SK-N-SH (cell line): ENCODE results near the gene NPDC1. TPM values are rescaled to one million over a fixed set of nuclear protein-coding genes. Genes with fewer than 3 reads are reported as not detected.
"Not testable (repeated sequence)": the region's sequence is repeated elsewhere in the genome, so short reads cannot be mapped to it uniquely, and the experiment has no call there.

Experiments used
- CTCF ChIA-PET: fragments of 300-600, 350-600 bp; formaldehyde crosslinking; extraction: SDS; loops from one replicate; lab custom pipeline; 2021; lab: Yijun Ruan, JAX
- POLR2A ChIA-PET: fragments of 350-600 bp; sonication (Branson Sonifier 250); formaldehyde crosslinking; extraction: SDS; loops from one replicate; lab custom pipeline; 2020; ENCODE audit warnings: antibody characterized with exemption, inconsistent platforms; lab: Yijun Ruan, JAX
- DNase-seq: peaks from one replicate; pipeline ENCODE4 v3.0.0; 2012
- H2AFZ ChIP-seq: fragments of 200-600 bp; sonication (generic); 2 replicates; pipeline ENCODE4 v1.8.1; 2016; ENCODE audit warnings: antibody characterized with exemption, mild to moderate bottlenecking, low read depth
- H3F3A ChIP-seq: fragments of 200-600 bp; sonication (generic); replicated peaks from 2 replicates; pipeline ENCODE3; 2016; ENCODE audit warnings: antibody characterized with exemption, mild to moderate bottlenecking; ENCODE audit not compliant: insufficient read depth
- H3K27ac ChIP-seq, 2 experiments: fragments of 200-500 bp in 1 of 2; fragments of 200-600 bp in 1 of 2; sonication (Bioruptor generic) in 1 of 2; sonication (generic), shearing (Covaris generic) in 1 of 2; 2 replicates each; pipeline versions ENCODE4 v1.5.1 to v1.6.1; 2014 to 2016; ENCODE audit warnings: low read depth in 2 of 2, inconsistent platforms in 1 of 2, low read length in 1 of 2, mild to moderate bottlenecking in 1 of 2, mixed read lengths in 1 of 2
- H3K27me3 ChIP-seq: fragments of 200-600 bp; sonication (generic), shearing (Covaris generic); 2 replicates; pipeline ENCODE4 v1.6.1; 2016; ENCODE audit warnings: mixed run types; ENCODE audit not compliant: insufficient read depth
- H3K36me3 ChIP-seq, 2 experiments: fragments of 200-500 bp in 1 of 2; fragments of 200-600 bp in 1 of 2; sonication (Bioruptor generic) in 1 of 2; sonication (generic) in 1 of 2; replicated peaks in 1 of 2; 2 replicates each; pipeline versions ENCODE3 to v1.5.1; 2014 to 2016; ENCODE audit warnings: low read length in 1 of 2, mild to moderate bottlenecking in 1 of 2; ENCODE audit not compliant: insufficient read depth in 2 of 2, control insufficient read depth in 1 of 2
- H3K4me1 ChIP-seq, 2 experiments: fragments of 200-500 bp in 1 of 2; fragments of 200-600 bp in 1 of 2; sonication (Bioruptor generic) in 1 of 2; sonication (generic), shearing (Covaris generic) in 1 of 2; 2 replicates each; pipeline versions ENCODE4 v1.5.1 to v1.6.1; 2014 to 2016; ENCODE audit warnings: low read depth in 1 of 2, low read length in 1 of 2, mixed run types in 1 of 2; ENCODE audit not compliant: insufficient read depth in 2 of 2, control insufficient read depth in 1 of 2
- H3K4me2 ChIP-seq: fragments of 200-600 bp; sonication (generic), shearing (Covaris generic); 2 replicates; pipeline ENCODE4 v1.6.1; 2017; ENCODE audit warnings: mixed run types
- H3K4me3 ChIP-seq, 2 experiments: fragments of 200-500 bp in 1 of 2; fragments of 200-600 bp in 1 of 2; sonication (Bioruptor generic) in 1 of 2; sonication (generic), shearing (Covaris generic) in 1 of 2; 2 replicates each; pipeline versions ENCODE4 v1.5.1 to v1.8.1; 2014 to 2016; ENCODE audit warnings: low read depth in 2 of 2, inconsistent platforms in 1 of 2, low read length in 1 of 2, mild to moderate bottlenecking in 1 of 2, mixed read lengths in 1 of 2, moderate library complexity in 1 of 2
- H3K79me2 ChIP-seq: fragments of 200-600 bp; sonication (generic); 2 replicates; pipeline ENCODE4 v1.8.1; 2017; ENCODE audit warnings: mild to moderate bottlenecking; ENCODE audit not compliant: insufficient read depth
- H3K9ac ChIP-seq: fragments of 200-600 bp; sonication (generic); 2 replicates; pipeline ENCODE4 v1.6.1; 2017; ENCODE audit warnings: mixed run types
- H3K9me2 ChIP-seq: fragments of 200-600 bp; sonication (generic); 2 replicates; pipeline ENCODE4 v1.6.1; 2017; ENCODE audit warnings: mixed run types
- H3K9me3 ChIP-seq: fragments of 200-600 bp; sonication (generic); 2 replicates; pipeline ENCODE4 v1.6.1; 2017; ENCODE audit warnings: mixed run types, mild to moderate bottlenecking, moderate library complexity
- H4K20me1 ChIP-seq: fragments of 200-600 bp; sonication (generic); 2 replicates; pipeline ENCODE4 v1.6.1; 2017; ENCODE audit warnings: mild to moderate bottlenecking, mixed run types; ENCODE audit not compliant: insufficient read depth
- CTCF ChIP-seq: fragments of 200-600 bp; sonication (generic); IDR thresholded peaks from 2 replicates; pipeline ENCODE4 v1.6.1; 2017; ENCODE audit warnings: antibody characterized with exemption, mild to moderate bottlenecking, moderate library complexity
- GABPA ChIP-seq: IDR thresholded peaks from 2 replicates; pipeline ENCODE4 v1.4.0; 2012; ENCODE audit warnings: low read depth, mild to moderate bottlenecking
- MXI1 ChIP-seq: IDR thresholded peaks from 2 replicates; pipeline ENCODE4 v1.6.1; 2012; ENCODE audit warnings: mild to moderate bottlenecking, low read depth, low read length, improper control_type of control experiment
- NFIC ChIP-seq: IDR thresholded peaks from 2 replicates; pipeline ENCODE4 v1.4.0; 2012; ENCODE audit warnings: borderline replicate concordance
- YY1 ChIP-seq: IDR thresholded peaks from 2 replicates; pipeline ENCODE4 v1.4.0; 2012; ENCODE audit warnings: low read depth, mild to moderate bottlenecking
- WGBS: methylation state at CpG from one replicate; pipeline ENCODE4 v1.1.6; 2017; ENCODE audit warnings: low lambda C conversion rate; 5-methylcytosine and 5-hydroxymethylcytosine counted together
- polyA plus RNA-seq, 3 experiments: library from polyadenylated mRNA; depleted of rRNA; stranded (reverse); fragments of >200 nt; gene quantifications; 2 replicates each; pipeline ENCODE4 v1.2.3, GENCODE V29; 2012

Gene NPDC1
- polyA plus RNA-seq, 1 of the 3 experiments (the other 2 are of a cell fraction), result 48.1 TPM

DNA sequence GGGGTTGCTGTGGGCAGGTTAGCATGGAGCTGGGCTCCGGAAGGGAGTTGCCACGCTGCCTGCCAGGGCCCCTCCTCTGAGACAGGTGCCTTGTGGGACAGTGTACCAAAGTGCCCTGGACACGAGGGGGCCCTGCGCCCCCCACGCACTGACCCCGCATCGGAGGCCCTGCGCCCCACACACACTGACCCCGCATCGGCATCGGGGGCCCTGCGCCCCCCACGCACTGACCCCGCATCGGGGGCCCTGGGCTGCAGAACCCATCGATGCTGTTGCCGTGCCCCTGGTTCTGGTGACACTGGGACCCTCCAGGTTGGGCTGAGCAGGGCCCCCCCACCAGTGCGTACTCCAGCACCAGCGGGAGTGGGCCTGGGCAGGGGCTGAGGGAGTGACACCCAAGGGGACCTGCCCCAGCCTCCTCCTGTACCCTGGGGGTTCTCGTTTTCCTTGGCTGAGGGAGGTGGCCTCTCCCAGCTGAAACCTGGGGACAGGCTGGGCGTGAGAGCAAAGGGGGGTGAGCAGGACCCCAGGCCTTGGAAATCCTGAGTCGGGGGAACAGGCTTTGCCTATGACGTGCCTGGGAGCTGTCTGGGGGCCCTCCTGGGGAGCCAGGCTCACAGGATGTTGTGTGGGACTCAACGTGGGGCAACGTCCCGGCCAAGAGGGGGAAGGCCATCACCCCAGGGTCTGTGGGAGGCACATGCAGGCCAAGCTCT lies 17.5 kb upstream of the NPDC1 start (continued):
- TF ChIP-seq CTCF (no peak), MXI1 (no peak), NFIC (no peak), YY1 (no peak)

DNA sequence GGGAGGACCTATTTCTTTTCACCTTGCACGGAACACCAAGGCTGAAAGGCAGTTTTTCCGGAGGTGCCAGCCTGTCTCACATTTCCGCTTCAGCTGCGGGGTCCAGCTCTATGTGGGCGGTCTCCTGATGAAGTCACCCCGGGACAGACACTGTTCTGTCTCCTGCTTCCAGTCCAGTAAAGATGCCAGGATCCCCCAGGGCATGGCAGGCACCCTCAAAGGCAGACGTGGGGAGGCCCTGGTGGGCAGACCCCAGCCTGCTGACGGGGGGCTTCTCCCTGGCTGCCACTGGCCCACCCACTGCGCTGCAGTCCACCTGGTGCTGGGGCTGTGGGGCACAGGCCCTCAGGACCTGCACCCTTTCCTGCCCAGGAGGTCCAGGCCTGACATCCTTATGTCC lies 16.8 kb upstream of the NPDC1 start:
- H3K27ac ChIP-seq, H3K4me3 ChIP-seq, H3K9me3 ChIP-seq, H3K36me3 ChIP-seq, H2AFZ ChIP-seq, H3F3A ChIP-seq, H3K79me2 ChIP-seq, H3K27me3 ChIP-seq, H3K9ac ChIP-seq, POLR2A ChIA-PET, H3K9me2 ChIP-seq, H3K4me1 ChIP-seq, H4K20me1 ChIP-seq, H3K4me2 ChIP-seq, DNase-seq: not testable (repeated sequence)
- CTCF ChIA-PET, result interaction anchor here (1.3 to 16.8 kb wide), 5 partner anchors 13 to 34 kb away, joined by 9 to 803 read pairs (median 92); partner anchors contain the start of genes ABCA2, ENTPD2, FUT7 and MAN1B1
- 100% methylated on average over 1 of the region's 9 CpGs for WGBS

DNA sequence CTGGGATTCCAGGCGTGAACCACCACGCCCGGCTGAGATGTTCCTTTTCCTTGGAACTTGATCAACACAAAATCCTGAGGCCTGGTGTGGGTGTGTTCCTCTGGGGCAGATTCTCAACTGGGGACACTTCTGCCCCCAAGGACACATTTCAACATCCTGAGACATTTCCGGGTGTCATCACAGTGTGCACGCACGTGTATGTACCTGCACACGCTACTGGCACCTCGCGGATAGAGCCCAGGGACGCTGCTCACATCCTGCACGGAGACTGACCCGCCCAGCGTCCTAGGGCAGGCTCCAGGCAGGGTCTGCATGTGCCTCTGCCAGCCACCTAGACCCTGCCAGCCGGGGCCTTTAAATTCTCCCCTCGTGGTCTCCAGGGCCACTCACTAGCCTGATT lies 16.4 kb upstream of the NPDC1 start:
- 0 out of 2 replicates have a peak, but pooled peaks cover 5% of the 10 kb centered on the region for H4K20me1 ChIP-seq
- no peak overlapping the region for H2AFZ ChIP-seq
- no peaks in the 10 kb centered on the region for H3K27me3 ChIP-seq
- no peak for TF ChIP-seq GABPA
- DNase-seq, result no peak
- H3K4me3 ChIP-seq, result no peak overlapping the region
- no peaks in the 10 kb centered on the region for H3K36me3 ChIP-seq
- H3K4me1 ChIP-seq, result peaks cover 0 to 5% of the 10 kb centered on the region in 2 experiments; a peak in 2 of 4 replicates
- H3F3A ChIP-seq, result no peaks in the 10 kb centered on the region
- H3K27ac ChIP-seq, result no peak overlapping the region
- H3K9me2 ChIP-seq, result no peaks in the 10 kb centered on the region
- H3K9ac ChIP-seq, result no peak overlapping the region
- CTCF ChIA-PET, result interaction anchor here (10.9 to 16.8 kb wide), 2 partner anchors 12 to 26 kb away, joined by 92 to 803 read pairs; partner anchors contain the start of genes ENTPD2 and NPDC1
- WGBS, result 88% methylated on average over 10 of the region's 15 CpGs
- no peaks in the 10 kb centered on the region for H3K79me2 ChIP-seq
- H3K9me3 ChIP-seq, result no peaks in the 10 kb centered on the region
- POLR2A ChIA-PET, result no interaction called here
- H3K4me2 ChIP-seq, result no peak overlapping the region
